Activated T-helper 1 cell treated with anti-CD3 and anti-CD28 coated beads, Interleukin-12 subunit alpha, Interleukin-12 subunit beta, Interleukin-2, Interleukin-4 antibody, amounts not matched to agents 30 ng/mL and 10 ng/mL and 1 ng/mL, durations not matched to agents 14 hours and 24 hours and 36 hours (primary cell): Measurements from ENCODE around the gene NMNAT2. TPM values are rescaled to one million over a fixed set of nuclear protein-coding genes. Genes with fewer than 3 reads are reported as not detected.
"Not testable (repeated sequence)": the region's sequence is repeated elsewhere in the genome, so short reads cannot be mapped to it uniquely, and the experiment has no call there.

ENCODE experiments used
- DNase-seq: peaks from one replicate; pipeline ENCODE4 v3.0.0; 2021; ENCODE audit warnings: low spot score
- H3K27ac Mint-ChIP-seq: one replicate; pipeline ENCODE4 v1.8.0; 2021; ENCODE audit warnings: mild to moderate bottlenecking, mixed read lengths
- H3K27me3 Mint-ChIP-seq: one replicate; pipeline ENCODE4 v1.8.0; 2022; ENCODE audit warnings: mild to moderate bottlenecking, moderate library complexity, mixed read lengths; ENCODE audit not compliant: insufficient read depth
- H3K36me3 Mint-ChIP-seq: one replicate; pipeline ENCODE4 v1.8.0; 2021; ENCODE audit warnings: low read depth, mixed read lengths
- H3K4me1 Mint-ChIP-seq: one replicate; pipeline ENCODE4 v1.8.0; 2021; ENCODE audit warnings: low read depth, mixed read lengths
- H3K4me3 Mint-ChIP-seq: one replicate; pipeline ENCODE4 v1.8.0; 2021; ENCODE audit warnings: mild to moderate bottlenecking, moderate library complexity, mixed read lengths
- H3K9me3 Mint-ChIP-seq: one replicate; pipeline ENCODE4 v1.8.0; 2021; ENCODE audit warnings: mixed read lengths
- intact Hi-C: fragments of 100-400 bp; cut with micrococcal nuclease; formaldehyde crosslinking; loops from one replicate; pipeline ENCODE4 v1.15.1; 2024
- total RNA-seq: library from RNA; stranded (reverse); gene quantifications from 2 replicates; pipeline ENCODE4 v1.2.3, GENCODE V29; 2022

Gene NMNAT2
- total RNA-seq, 1 donor from 2014 or later: not detected

DNA sequence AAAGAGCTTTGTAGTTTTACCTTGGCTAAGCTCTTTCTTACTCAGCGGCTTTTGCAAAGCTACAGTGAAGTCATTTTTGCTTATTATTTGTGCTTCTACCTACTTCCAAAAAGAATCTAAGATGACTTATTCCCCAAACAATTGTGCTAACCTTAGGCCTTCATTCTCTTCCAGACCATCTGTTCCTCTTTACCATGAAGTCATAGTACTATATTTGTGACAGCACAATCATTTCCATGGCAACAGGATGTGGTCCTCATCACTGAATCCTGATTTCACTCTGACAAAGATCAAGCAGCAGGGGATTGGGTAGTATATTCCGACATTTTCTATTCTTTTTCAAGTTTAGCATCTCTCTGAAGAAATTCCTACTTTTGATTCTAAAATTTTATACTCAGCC is 24.8 kb upstream of the NMNAT2 start:
- peaks cover 25% of the 10 kb centered on the region for H3K27me3 Mint-ChIP-seq
- H3K27ac Mint-ChIP-seq: no peak overlapping the region
- no peaks in the 10 kb centered on the region for H3K36me3 Mint-ChIP-seq
- no peaks in the 10 kb centered on the region for H3K4me1 Mint-ChIP-seq
- no peak overlapping the region for H3K4me3 Mint-ChIP-seq
- DNase-seq: no peak
- H3K9me3 Mint-ChIP-seq: no peaks in the 10 kb centered on the region
- intact Hi-C loops: no loop called here

DNA sequence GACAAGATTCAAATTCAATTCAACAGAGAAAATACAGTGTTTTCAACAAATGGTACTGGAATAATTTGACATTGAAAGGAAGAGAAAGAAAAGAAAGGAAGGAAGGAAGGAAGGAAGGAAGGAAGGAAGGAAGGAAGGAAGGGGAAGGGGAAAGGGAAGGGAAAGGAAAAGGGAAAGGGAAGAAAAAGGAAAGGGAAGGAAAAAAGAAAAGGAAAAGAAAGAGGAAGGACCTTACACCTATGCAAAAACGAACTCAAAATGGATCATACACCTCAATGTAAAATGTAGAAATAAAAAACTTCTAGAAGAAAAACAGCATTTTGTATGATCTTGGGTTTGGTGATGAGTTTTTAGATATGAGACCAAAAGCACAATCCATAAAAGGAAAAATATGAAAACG is 19.9 kb upstream of the NMNAT2 start:
- Mint-ChIP-seq H3K9me3 (no peaks in the 10 kb centered on the region), H3K27ac (no peak overlapping the region), H3K4me3 (no peak overlapping the region), H3K4me1 (no peaks in the 10 kb centered on the region), H3K27me3 (peaks cover 24% of the 10 kb centered on the region), H3K36me3 (no peaks in the 10 kb centered on the region)
- intact Hi-C loops: no loop called here
- no peak for DNase-seq

DNA sequence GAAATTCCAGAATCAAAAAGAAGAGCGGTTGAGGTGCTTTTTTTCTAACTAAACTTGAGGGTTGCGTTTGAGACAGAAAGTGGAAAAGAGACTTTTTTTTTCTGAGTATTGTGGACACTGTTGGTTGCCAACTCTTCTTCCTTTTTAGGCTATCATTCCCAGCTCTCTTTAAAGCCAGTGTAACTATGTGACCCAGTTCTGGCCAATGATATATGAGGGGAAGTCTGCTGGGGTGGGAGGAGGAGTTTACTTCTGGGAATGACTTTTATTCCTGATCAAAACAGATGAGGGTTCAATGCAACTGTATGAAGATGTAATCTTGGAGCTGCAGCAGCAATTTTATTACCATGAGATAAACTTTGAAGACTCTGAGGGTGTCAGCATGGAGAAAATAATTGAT is 17.3 kb upstream of the NMNAT2 start:
- no peaks in the 10 kb centered on the region for H3K4me1 Mint-ChIP-seq
- H3K27ac Mint-ChIP-seq: no peak overlapping the region
- H3K4me3 Mint-ChIP-seq: no peak overlapping the region
- intact Hi-C loops: no loop called here
- no peaks in the 10 kb centered on the region for H3K9me3 Mint-ChIP-seq
- DNase-seq: no peak
- H3K27me3 Mint-ChIP-seq: peaks cover 19% of the 10 kb centered on the region
- H3K36me3 Mint-ChIP-seq: no peaks in the 10 kb centered on the region

DNA sequence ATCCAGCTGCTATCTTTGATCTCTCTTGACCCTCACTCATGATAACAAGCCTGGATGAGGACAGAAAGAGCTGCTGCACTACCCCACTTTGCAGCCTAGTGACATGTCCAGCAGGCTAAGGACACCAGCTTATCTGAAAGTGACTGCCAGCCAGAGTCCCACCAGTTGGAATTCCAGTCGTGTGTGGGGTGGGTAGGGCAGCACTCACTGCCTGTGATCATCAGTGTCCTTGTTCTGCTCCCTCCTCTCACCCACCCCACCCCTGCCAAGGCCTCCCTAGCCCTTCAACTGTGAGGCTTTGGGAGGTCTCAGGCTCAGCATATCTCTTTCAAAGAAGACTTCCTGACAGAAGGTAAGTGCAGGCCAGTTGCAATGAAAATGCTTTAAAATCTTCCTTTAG is 15.5 kb upstream of the NMNAT2 start:
- no peaks in the 10 kb centered on the region for H3K4me1 Mint-ChIP-seq
- H3K36me3 Mint-ChIP-seq: no peaks in the 10 kb centered on the region
- H3K27me3 Mint-ChIP-seq: peaks cover 7% of the 10 kb centered on the region
- H3K27ac Mint-ChIP-seq: no peak overlapping the region
- H3K9me3 Mint-ChIP-seq: no peaks in the 10 kb centered on the region
- no peak overlapping the region for H3K4me3 Mint-ChIP-seq
- intact Hi-C loops: no loop called here
- DNase-seq: no peak

DNA sequence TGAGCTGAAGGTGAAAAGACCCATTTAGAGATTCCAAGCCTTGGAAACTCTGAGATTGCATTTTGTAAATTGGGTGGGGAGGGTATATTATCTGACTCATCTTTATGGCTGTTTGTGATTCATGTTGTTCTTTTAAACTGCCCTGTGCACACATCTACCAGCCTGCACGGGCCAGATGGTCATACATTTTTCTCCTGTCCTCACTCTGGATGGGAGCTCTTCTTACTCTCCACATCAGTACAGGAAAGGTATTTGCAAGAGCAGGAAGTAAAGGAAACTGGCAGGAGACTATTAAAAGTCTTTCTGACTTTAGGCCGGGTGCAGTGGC is 14.3 kb upstream of the NMNAT2 start:
- Mint-ChIP-seq H3K27me3 (peaks cover 2% of the 10 kb centered on the region), H3K9me3 (no peaks in the 10 kb centered on the region), H3K4me3 (no peak overlapping the region), H3K36me3 (no peaks in the 10 kb centered on the region), H3K27ac (no peak overlapping the region), H3K4me1 (no peaks in the 10 kb centered on the region)
- DNase-seq: no peak
- intact Hi-C loops: no loop called here

DNA sequence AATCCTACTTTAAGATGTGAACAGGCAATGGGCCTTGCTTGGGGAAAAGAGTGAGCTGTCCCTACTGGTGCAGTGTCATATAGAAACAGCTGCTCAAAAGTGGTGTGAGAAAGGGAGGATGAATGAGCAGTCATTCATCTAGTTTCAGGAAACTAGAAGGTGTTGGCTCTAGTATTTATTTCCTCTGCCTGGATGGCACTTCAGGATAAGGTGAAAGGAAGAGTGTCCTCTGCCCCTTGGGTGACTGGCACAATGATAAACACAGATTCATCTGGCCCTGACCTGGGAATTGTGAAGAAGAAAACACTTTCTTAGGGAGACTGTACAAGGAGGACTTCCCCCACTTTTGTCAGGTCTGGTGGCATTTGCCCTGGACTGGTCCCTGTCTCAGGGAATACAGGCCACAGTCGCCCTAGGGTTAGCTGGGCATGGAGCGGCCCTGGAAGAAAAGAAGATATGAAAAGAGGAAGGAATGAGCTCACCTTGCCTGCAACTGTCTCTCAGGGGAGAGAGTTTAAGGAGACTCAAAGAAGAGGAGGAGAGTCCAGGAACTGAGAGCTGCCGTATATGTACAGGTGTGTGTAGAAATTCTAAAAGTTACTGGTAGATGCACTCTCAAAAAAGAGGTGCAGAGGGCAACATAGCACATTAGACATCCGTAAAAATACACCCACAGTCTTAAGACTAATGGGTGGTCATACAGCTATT is 13.8 kb upstream of the NMNAT2 start:
- Mint-ChIP-seq H3K4me1 (no peaks in the 10 kb centered on the region), H3K36me3 (no peaks in the 10 kb centered on the region), H3K9me3 (no peaks in the 10 kb centered on the region), H3K27me3 (peaks cover 2% of the 10 kb centered on the region), H3K27ac (no peak overlapping the region), H3K4me3 (no peak overlapping the region)
- no peak for DNase-seq
- intact Hi-C loops: no loop called here

DNA sequence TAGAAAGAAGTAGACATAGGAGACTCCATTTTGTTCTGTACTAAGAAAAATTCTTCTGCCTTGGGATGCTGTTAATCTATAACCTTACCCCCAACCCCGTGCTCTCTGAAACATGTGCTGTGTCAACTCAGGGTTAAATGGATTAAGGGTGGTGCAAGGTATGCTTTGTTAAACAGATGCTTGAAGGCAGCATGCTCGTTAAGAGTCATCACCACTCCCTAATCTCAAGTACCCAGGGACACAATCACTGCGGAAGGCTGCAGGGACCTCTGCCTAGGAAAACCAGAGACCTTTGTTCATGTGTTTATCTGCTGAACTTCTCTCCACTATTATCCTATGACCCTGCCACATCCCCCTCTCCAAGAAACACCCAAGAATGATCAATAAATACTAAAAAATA is 9.4 kb upstream of the NMNAT2 start:
- H3K27ac Mint-ChIP-seq, intact Hi-C loops, DNase-seq, H3K4me1 Mint-ChIP-seq, H3K4me3 Mint-ChIP-seq, H3K27me3 Mint-ChIP-seq, H3K9me3 Mint-ChIP-seq, H3K36me3 Mint-ChIP-seq: not testable (repeated sequence)

DNA sequence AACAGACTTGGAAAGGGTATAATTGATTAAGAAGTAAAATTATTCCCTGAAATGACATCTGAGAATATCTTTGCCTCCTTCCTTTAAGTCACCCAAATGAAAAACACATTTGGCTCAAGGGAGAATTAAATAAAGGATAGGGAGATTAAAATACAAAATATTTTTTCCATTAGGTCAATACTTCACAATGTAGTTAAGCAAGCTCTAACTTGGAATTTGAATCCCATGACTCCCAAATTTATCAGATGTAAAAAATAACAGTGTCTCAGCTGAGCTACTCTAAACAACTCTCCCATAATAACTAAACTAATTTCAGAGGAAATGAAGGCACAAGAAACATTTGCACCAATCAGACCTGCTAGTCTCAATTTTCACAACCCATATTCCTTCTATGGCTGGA is 6.5 kb upstream of the NMNAT2 start:
- Mint-ChIP-seq H3K4me3 (no peak overlapping the region), H3K9me3 (no peaks in the 10 kb centered on the region), H3K27ac (no peak overlapping the region), H3K4me1 (no peaks in the 10 kb centered on the region), H3K36me3 (no peaks in the 10 kb centered on the region), H3K27me3 (peaks cover 11% of the 10 kb centered on the region)
- no peak for DNase-seq
- intact Hi-C loops: no loop called here

DNA sequence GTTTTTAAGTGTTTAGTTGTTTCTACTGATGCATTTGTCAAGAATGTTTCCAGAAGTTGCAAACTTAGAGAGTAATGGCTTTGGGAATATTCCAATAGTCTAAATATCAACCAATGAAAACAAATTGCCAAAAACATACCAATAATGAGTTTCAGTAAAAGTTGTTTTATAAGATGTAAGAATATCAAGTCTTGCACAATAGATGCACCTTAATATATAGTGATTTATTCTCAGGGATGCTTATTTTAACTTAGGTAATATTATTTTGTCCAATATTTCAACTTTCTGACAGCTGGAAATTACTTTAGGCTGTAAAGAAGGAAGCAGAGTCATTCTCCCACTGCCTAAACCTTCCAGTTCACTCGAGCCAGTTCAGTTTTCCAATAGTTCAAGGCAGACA is 5.4 kb upstream of the NMNAT2 start:
- Mint-ChIP-seq H3K36me3 (peaks cover 2% of the 10 kb centered on the region), H3K27me3 (peaks cover 22% of the 10 kb centered on the region), H3K4me3 (no peak overlapping the region), H3K27ac (no peak overlapping the region), H3K9me3 (no peaks in the 10 kb centered on the region), H3K4me1 (peaks cover 3% of the 10 kb centered on the region)
- intact Hi-C loops: no loop called here
- no peak for DNase-seq

DNA sequence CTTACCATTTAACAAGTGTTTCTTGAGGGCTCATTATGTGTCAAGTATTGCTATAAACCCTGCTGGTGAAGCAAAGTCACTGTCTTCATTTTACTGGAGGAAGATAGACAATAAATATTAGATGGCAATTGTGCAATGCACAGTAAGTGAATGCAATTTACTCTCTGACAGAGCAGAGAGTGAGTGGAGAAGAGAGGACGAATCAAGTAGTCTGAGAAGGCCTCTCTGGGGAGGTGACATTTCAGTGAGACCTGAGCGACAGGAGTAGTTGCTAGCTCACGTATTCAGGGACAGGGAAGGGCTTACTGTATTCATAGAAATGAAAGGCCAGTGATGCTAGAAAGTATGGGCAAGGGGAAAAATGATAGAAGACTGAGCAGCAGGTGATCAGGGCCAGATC is 1.2 kb upstream of the NMNAT2 start:
- H3K4me1 Mint-ChIP-seq: peaks cover 25% of the 10 kb centered on the region
- H3K4me3 Mint-ChIP-seq: no peak overlapping the region
- no peak for DNase-seq
- H3K27ac Mint-ChIP-seq: no peak overlapping the region
- H3K27me3 Mint-ChIP-seq: peaks cover 50% of the 10 kb centered on the region
- intact Hi-C loops: loop anchor here (5.0 kb wide), 1 partner anchor 968 kb away; the partner anchor contains the start of gene C1orf21
- H3K9me3 Mint-ChIP-seq: no peaks in the 10 kb centered on the region
- H3K36me3 Mint-ChIP-seq: peaks cover 2% of the 10 kb centered on the region

DNA sequence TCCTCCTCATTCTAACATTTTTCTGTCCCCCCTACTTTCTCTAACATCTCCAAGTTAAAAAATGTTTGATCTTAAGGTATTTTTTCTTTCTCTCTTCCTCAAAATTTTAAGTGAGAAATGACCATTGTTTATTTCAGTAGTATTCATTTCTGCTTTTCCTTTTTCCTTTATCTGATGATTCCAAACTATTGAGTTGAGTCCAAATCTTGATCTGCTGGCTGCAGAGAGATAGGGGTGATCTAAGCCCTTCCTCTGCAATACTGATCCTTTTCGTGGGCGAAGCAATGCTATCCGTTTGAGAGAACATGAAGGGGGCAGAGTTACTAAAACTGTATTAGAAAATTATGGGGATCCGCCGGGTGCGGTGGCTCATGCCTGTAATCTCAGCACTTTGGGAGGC is 516 bp upstream of the NMNAT2 start:
- Mint-ChIP-seq H3K36me3 (peaks cover 2% of the 10 kb centered on the region), H3K9me3 (no peaks in the 10 kb centered on the region), H3K27ac (no peak overlapping the region), H3K4me1 (peaks cover 25% of the 10 kb centered on the region), H3K4me3 (no peak overlapping the region), H3K27me3 (peaks cover 50% of the 10 kb centered on the region)
- intact Hi-C loops: loop anchor here (5.0 kb wide), 1 partner anchor 969 kb away; the partner anchor contains the start of gene C1orf21
- no peak for DNase-seq

DNA sequence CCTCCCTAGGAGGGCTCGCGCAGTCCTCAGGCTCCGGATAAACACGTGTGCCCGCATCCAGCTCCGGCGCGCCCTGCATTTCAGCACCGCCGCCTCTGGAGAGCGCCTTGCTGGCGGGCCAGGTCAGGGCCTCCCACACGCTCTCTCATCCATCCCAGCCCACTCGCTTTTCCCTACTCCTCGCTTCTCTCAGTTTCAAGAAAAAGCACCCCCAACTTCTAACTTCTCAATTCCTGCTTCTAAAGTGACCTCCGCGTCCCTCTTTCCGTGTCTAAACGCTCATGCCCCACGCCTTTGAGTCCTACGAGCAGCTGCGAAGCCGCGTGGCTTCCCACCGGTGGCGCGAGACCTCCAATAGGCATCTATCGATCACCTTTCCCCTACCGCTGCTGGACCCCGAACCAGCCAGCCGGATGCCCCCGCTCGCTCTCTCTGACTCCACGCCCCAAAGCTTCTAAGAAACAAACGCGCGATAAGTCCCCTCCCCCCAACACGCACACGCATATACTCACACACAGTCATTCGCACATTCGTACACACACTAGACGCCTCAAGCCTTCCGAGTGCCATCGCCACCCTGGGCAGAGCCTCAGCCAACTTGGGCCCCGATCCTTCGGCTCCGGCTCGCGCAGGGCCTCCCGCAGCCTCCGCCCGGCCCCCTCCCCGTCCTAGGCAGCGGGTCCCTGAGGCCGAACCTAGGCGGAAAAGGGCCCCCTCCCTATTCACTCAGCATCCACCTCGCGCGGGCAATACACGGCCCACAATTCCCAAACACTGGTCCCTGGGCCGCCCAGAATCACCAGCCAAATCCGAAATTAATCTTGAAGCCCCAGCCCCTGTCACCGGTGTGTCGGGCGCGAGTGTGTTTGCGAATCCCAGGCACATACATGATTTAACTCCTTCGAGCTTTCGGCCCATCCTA is 1.1 kb downstream of the NMNAT2 start:
- Mint-ChIP-seq H3K9me3 (no peaks in the 10 kb centered on the region), H3K4me1 (peaks cover 25% of the 10 kb centered on the region), H3K27ac (no peak overlapping the region), H3K27me3 (peaks cover 46% of the 10 kb centered on the region), H3K4me3 (peak overlapping the region; percentile 16), H3K36me3 (peaks cover 2% of the 10 kb centered on the region)
- intact Hi-C loops: loop anchor here (5.0 kb wide), 1 partner anchor 970 kb away; the partner anchor contains the start of gene C1orf21
- peak; percentile 17 for DNase-seq

DNA sequence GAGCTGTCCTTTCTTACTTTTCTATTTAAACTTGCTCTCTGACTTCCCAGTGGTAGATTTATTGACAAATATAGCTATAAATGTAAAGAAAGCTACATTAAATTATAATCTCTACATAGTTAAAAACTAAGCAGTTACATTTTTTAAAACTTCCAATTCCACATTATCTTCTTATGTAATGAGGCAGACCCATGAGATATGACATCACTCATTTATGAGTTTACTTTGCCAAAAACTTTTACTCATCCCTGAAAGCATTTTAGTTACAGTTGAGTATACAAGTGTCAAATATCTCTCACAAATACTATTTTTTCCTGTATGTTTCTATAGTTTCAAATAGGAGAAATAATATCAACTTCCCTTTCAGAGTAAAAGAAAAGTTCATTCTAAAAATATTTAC is 3.8 kb downstream of the NMNAT2 start:
- no peak overlapping the region for H3K27ac Mint-ChIP-seq
- no peaks in the 10 kb centered on the region for H3K9me3 Mint-ChIP-seq

More for the DNA sequence above, 3.8 kb downstream of the NMNAT2 start:
- intact Hi-C loops: no loop called here
- Mint-ChIP-seq H3K4me1 (peaks cover 25% of the 10 kb centered on the region), H3K27me3 (peaks cover 38% of the 10 kb centered on the region), H3K36me3 (peaks cover 2% of the 10 kb centered on the region), H3K4me3 (no peak overlapping the region)
- no peak for DNase-seq
